HEK293 (cell line): Measurements from ENCODE around the gene TMEM198.

Experiments used
- CTCF ChIP-seq: fragments of 450-650 bp; formaldehyde crosslinking; IDR thresholded peaks from 2 replicates; pipeline ENCODE4 v1.5.1; 2016; ENCODE audit warnings: missing biosample characterization, missing genetic modification characterization
- GLI2 ChIP-seq: fragments of 450-650 bp; formaldehyde crosslinking; IDR thresholded peaks from 2 replicates; pipeline ENCODE4; 2017; ENCODE audit warnings: missing biosample characterization, missing genetic modification characterization, low read depth, borderline replicate concordance
- OSR2 ChIP-seq: fragments of 450-650 bp; formaldehyde crosslinking; IDR thresholded peaks from 2 replicates; pipeline ENCODE4 v1.5.1; 2016; ENCODE audit warnings: missing biosample characterization, missing genetic modification characterization
- ZBTB11 ChIP-seq: fragments of 450-650 bp; formaldehyde crosslinking; conservative IDR thresholded peaks from 2 replicates; pipeline ENCODE4 v1.5.1; 2016; ENCODE audit warnings: low read depth, missing biosample characterization, missing genetic modification characterization
- ZNF148 ChIP-seq: fragments of 450-650 bp; formaldehyde crosslinking; IDR thresholded peaks from 2 replicates; pipeline ENCODE4 v1.5.0; 2017; ENCODE audit warnings: missing biosample characterization, missing genetic modification characterization, borderline replicate concordance
- ZNF248 ChIP-seq: fragments of 450-650 bp; formaldehyde crosslinking; IDR thresholded peaks from 2 replicates; pipeline ENCODE4 v1.5.1; 2017; ENCODE audit warnings: missing biosample characterization, missing genetic modification characterization
- ZNF274 ChIP-seq, 2 experiments: fragments of 200-500 bp in 1 of 2; fragments of 450-650 bp in 1 of 2; sonication (Bioruptor generic) in 1 of 2; formaldehyde crosslinking in 1 of 2; IDR thresholded peaks; 2 replicates each; pipeline versions ENCODE4 v1.5.1 to v1.6.1; 2014 to 2016; ENCODE audit warnings: borderline replicate concordance in 1 of 2, inconsistent platforms in 1 of 2, low read length in 1 of 2, missing biosample characterization in 1 of 2, missing genetic modification characterization in 1 of 2
- ZNF341 ChIP-seq: fragments of 450-650 bp; formaldehyde crosslinking; IDR thresholded peaks from 2 replicates; pipeline ENCODE4; 2016; ENCODE audit warnings: low read depth, missing biosample characterization, missing genetic modification characterization
- ZNF37A ChIP-seq: fragments of 450-650 bp; IDR thresholded peaks from 2 replicates; pipeline ENCODE4 v1.5.1; 2018; ENCODE audit warnings: missing biosample characterization, missing genetic modification characterization
- ZNF560 ChIP-seq: fragments of 450-650 bp; formaldehyde crosslinking; IDR thresholded peaks from 2 replicates; pipeline ENCODE4 v1.5.1; 2017; ENCODE audit warnings: missing biosample characterization, missing genetic modification characterization, borderline replicate concordance
- ZNF561 ChIP-seq: fragments of 450-650 bp; IDR thresholded peaks from 2 replicates; pipeline ENCODE4 v1.5.1; 2018; ENCODE audit warnings: missing biosample characterization, missing genetic modification characterization, borderline replicate concordance
- ZNF623 ChIP-seq: fragments of 450-650 bp; formaldehyde crosslinking; IDR thresholded peaks from 2 replicates; pipeline ENCODE4 v1.5.1; 2016; ENCODE audit warnings: missing biosample characterization, missing genetic modification characterization
- ZNF777 ChIP-seq: fragments of 450-650 bp; formaldehyde crosslinking; IDR thresholded peaks from 2 replicates; pipeline ENCODE4 v1.5.1; 2017; ENCODE audit warnings: missing biosample characterization, missing genetic modification characterization, borderline replicate concordance

- TF ChIP-seq CTCF (peak; percentile 85), ZNF148 (tag by site-specific recombination) (no peak), ZBTB11 (tag by site-specific recombination) (no peak; the same call in 1 of the 2 replicates), ZNF560 (no peak), GLI2 (tag by site-specific recombination) (no peak), ZNF248 (no peak), ZNF37A (tag by site-specific recombination) (no peak), ZNF274 (IDR thresholded peaks at IDR 0.05; ENCODE audit: low read length) (no peak), ZNF274 (tag by site-specific recombination; IDR thresholded peaks at IDR 0.05; ENCODE audit: borderline replicate concordance) (no peak), OSR2 (tag by site-specific recombination) (no peak), ZNF561 (tag by site-specific recombination) (no peak), ZNF777 (no peak), ZNF341 (tag by site-specific recombination) (0 out of 2 replicates have a peak, but pooled peaks have one; percentile 10), ZNF623 (tag by site-specific recombination) (no peak)
Measured at GRCh38 chr2:219521066-219521880, 22.6 kb upstream of the TMEM198 start.
